ENCODE measurements around the gene MOSPD2.

Gene MOSPD2

DNA sequence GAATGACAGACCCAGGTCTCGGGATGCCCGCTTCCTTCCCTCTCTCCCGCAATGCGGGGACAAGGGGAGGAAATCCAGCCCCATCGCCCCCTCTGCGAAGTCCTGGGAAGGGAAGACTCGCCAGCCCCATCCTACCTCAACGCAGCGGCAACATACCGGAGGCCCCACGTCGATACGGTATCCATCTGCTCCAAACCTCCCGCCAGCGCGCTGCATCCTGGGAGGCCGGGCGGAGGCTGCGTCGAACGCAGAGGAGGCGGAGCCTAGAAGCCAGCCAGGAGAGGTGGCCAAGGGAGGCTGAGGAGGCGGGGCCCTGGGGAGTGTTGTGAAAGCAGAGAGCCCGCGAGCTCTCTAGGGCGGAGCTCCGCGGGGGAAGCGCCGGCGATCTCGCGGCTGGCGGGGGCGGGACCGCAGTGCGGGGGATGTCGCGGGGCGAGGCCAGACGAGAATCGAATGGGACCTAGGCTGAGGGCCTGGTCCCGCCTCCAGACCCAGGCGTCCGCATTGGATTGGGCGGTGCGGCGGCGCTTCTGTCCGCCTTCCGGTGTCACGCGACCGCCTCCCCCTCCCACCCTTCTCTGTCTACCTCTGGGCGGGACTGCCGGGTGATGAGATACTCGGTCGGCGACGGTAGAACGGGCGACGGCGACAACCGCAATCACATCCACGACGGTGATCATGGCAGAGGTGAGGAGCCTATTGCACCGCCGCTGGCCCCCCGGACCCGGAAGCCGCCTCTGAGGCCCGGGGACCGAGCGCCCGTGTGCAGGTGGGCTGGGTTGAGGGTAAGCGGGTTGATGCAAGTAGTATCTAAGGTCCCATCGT lies at the start of gene MOSPD2, which contains the start of gene FANCB:
Gene MOSPD2 (plus strand): TSS at position 571 of the 825 bp plus-strand sequence. CDS start 108 bp downstream, at position 679.
Gene FANCB (minus strand): TSS at position 219 of the 825 bp plus-strand sequence. CDS start 7,559 bp downstream, outside the sequence.
- DNase-seq, result peak; percentile 94

GRCh38 chrX:14825851-14826250 lies 47.4 kb upstream of the MOSPD2 start:
- no peak for DNase-seq

DNA sequence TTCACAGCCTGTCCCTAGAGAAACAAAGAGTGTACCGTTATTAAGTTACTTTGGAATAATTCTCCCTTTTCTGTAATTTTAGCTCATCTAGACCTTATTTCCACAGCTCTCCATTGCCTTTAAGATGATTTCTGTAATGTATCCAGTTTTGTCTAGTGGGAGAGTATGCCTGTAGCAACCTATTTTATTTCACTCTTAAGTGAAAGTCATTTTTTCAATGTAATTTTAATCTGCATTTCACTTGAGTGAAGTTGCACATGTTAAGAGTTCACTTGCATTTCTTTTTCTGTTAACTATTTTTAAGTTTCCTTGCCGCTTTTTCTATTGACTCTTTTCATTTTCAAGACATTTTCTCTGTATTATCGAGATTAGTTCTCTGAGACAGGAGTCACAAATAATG lies 46.9 kb upstream of the MOSPD2 start:
- no peak for DNase-seq

- DNase-seq, result no peak
Observed at GRCh38 chrX:14829643-14830042, 43.6 kb upstream of the MOSPD2 start.

- no peak for DNase-seq
Observed at GRCh38 chrX:14832151-14832550, 41.1 kb upstream of the MOSPD2 start.

DNA sequence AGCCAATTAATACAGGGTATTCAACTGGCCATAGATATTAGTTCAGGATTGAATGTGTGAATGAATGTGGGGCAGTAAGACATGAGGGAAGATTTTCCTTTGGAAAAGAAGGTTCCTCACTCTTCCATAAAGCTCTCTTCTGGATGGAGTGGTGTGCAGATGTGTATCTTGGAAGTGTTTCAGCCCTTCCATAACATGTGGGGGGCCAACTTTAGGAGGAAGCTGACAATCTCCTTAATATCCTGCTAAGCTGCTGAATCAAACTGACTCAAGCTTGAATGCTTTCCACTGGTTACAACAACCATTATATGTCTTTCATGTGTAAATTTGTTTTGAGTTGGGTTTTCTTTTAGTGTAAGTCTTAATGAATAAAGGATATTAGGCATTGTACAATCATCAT lies 40.6 kb upstream of the MOSPD2 start:
- DNase-seq, result no peak

DNA sequence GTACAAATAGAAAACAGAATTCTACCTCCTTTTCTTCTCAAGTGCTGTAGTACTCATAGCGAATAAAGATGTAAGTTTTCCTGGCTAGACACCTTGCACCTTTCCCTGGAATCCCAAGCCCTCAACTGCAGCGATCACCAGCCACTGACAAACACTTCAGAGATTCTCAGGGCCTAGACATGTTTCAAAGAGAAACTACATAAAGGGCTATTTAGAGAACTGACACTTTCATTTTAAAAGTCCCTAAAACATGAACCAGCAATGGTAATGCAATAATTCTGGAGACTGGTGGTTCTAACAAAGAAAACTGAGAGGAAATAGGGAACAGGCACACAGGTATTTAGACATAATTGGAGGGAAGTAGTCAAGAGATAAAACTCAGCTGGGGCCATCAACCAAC lies 36.1 kb upstream of the MOSPD2 start:
- no peak for DNase-seq

DNA sequence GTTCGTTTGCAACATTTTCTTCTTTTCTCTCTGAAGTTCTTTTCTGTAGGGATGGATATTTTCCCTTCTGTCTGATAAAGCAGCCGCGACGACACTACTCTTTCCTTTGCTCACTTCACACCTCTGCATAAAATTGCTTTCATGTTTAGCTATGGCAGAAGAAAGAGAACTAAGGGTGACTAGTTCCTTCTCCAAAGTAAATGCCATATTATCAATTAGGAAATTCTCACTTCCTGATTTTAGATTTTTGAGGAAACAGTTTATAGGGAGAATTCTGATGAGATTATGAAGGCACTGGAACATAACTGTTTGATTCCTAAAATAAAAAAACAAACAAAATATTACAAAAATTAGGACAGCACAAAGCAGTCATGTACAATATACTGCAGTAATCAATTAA lies 29.6 kb upstream of the MOSPD2 start:
- DNase-seq, result no peak

- DNase-seq, result no peak
Observed at GRCh38 chrX:14851526-14851925, 21.7 kb upstream of the MOSPD2 start.

GRCh38 chrX:14864631-14865030 lies 8.6 kb upstream of the MOSPD2 start:
- DNase-seq, result no peak

GRCh38 chrX:14865201-14865600 lies 8.0 kb upstream of the MOSPD2 start:
- DNase-seq, result no peak

DNA sequence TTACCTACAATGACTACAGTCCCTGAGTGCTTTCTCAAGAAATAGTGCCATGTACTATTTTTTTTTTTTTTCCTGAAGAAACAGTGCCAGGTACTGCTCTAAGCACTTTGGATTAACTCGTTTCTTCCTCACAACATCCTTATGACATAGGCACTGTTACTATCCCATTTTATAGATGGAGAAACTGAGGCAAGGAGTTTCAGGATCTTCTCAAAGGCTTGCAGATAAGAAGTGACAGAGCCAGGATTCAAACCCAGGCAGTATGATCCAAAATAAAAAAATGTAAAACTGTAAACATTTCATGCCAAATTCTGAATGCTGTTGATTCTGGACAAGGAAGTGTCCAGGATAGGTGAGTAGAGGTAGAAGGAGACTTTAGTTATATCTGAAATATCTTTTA lies 1.5 kb upstream of the MOSPD2 start:
- DNase-seq, result no peak

GRCh38 chrX:14872355-14872754 lies 866 bp upstream of the MOSPD2 start:
- no peak for DNase-seq

DNA sequence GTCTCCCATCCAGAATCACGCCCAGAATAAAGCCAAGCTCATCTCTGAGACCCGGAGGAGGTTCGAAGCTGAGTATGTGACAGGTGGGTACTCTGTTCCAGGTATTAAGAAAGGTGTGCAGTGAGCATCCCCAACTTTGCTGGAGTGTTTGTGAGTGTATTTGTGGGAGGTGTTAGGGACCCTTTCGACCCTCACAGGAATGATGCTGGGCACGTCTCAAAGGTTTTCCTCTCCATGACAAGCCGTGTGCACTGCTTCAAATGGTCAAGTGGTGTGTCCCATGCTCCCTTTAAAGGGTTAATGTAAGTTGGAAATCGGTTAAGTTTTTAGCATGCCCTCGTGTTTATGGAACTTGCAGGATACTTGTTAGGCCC lies 442 bp downstream of the MOSPD2 start:
- DNase-seq, result no peak

DNA sequence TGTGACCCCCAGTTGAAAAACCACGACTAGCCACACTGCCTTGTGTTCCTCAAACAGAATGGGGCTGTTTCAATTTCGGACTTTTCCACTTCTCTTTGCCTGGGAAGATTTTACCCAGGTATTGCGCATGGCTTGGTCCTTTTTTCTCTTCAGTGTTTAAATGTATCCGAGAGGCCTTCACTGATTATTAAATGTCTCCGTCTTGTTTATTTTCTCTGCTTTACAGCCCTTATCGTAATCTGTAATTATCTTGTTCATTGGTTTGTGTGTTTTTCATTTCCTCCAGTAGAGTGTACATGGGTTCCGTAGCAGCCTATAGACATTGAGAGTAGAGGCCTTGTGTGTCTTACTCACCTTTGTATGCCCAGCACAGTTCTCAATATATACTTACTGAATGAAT lies 2.4 kb downstream of the MOSPD2 start:
- DNase-seq, result no peak

DNA sequence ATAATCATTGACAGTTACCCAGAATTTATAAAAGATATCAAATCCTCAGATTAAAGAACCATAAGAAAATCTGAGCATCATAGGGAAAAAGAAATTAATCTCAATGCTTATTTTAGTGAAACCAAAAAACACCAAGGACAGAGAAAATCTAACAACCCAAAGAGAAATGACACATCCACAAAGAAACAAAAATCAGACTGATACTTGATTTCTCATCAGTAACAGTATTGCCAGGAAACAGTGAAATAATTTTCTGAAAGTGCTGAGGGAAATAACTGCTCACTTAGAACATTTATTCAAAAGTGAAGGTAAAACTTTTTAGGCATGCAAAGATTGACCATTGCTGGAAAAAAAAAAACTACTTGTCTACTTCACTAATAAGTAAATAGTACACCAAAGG lies 10.6 kb downstream of the MOSPD2 start:
- DNase-seq, result no peak

DNA sequence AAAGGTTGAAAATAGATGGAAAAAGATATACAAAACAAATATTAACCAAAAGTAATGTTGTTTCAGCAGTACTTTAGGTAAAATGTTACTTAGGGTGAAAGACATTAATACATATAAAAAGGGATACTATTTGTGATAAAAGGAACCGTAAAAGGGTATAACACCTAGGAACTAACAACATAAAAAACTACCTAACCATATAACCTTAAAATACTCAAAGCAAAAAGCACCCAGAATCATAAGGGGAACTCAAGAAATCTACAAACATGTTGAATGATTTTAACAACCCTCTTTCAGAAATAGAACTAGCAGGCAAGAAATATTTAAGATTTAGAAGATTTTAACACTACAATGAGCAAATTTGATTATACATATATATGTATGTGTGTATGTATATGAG lies 11.5 kb downstream of the MOSPD2 start:
- DNase-seq, result no peak

GRCh38 chrX:14886252-14886651 lies 13.0 kb downstream of the MOSPD2 start:
- DNase-seq, result no peak

DNA sequence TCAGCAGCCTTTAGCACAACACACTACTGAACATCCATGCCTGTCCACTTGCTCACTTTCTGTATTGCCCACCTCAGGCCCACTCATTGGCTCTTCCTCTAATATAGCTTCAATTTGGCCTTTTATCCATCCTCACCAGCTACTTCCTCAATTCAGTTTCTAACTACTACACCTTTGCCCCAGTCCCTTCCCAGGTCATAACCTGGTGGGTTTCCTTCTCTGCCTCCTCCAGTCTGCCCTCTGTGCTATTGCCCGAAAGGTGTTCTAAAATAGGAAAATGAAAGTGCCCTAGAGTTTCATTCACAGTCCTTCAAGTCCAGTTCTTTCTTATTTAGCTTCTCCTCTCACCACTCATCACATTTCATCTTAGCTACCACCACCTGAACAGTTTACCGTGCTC lies 23.1 kb downstream of the MOSPD2 start:
- DNase-seq, result no peak

GRCh38 chrX:14897042-14897441 lies 23.8 kb downstream of the MOSPD2 start:
- DNase-seq, result no peak

DNA sequence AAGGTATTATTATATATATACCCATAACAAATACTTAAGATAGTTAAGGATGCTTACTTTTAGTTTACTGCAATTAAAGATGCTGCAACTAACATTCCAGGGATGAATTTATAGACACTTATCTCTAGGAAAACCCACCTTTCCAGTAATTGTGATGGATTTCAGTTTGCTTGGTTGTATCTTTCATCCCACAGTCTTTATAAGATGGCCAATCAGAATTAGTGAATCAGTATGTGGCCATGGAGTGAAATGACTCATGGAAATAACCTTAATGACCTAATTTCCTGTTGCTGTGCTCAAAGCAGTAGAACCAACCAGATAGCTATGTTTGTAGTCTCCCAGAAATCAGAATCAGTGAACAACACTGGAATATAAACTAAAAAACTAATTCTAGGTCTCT lies 26.4 kb downstream of the MOSPD2 start:
- DNase-seq, result peak; percentile 6

DNA sequence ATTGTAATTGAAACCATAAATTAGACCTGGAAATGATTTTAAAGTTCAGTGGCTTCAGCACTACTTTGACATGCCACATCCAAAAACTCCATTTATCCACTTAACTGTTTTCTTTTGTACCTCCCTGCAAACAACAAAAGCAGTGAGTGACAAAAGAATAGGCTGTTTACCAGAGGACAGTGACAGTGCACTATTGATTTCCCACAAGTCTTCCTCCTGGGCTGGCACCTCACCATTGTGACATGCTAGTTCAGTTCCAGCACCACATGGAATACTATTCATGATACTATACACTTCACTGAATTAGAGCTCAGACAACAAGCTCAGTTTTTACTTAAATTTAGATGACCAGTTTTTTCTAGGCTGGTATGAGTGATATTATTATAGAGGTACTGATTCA lies 29.3 kb downstream of the MOSPD2 start:
- DNase-seq, result no peak

DNA sequence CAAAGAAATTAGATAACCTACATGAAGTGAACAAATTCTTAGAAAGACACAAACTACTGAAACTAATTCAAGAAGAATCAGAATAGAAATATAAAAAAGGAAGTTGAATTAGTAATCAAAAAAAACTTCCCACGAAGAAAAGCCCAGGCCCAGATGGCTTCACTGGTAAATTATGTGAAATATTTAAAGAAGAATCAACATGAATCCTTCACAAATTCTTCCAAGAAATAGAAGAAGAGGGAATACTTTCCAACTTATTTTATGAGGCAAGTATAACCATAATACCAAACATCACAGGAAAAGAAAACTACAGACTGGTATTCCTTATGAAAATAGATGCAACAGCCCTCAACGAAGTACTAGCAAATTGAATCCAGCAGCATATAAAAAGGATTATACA lies 30.7 kb downstream of the MOSPD2 start:
- no peak for DNase-seq

- no peak for DNase-seq
Observed at GRCh38 chrX:14913241-14913640, 40.0 kb downstream of the MOSPD2 start.

DNA sequence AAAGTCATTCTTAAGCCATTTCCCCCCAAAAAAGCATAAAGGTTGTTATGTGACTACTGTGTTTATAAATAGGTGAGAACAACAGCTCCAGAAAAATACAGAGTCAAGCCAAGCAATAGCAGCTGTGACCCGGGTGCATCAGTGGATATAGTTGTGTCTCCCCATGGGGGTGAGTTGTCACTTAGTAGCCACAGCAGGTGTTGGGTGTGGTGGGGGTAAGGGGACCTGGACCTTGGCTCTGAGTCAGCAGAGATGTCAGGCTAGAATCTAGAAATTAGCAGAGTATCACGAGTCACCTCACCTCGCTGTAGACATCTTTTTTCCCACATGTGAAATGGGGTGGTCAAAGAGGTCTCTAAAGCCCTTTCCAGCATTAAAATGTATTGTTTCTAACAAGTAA lies 42.4 kb downstream of the MOSPD2 start:
- no peak for DNase-seq

Measured in hematopoietic multipotent progenitor cell treated with erythropoietin and hydrocortisone succinate and interleukin-3 and kit ligand, for 8 days (in vitro differentiated cells).